K562 (cell line): ENCODE results near the gene GLIPR2. TPM values are rescaled to one million over a fixed set of nuclear protein-coding genes. Genes with fewer than 3 reads are reported as not detected.
A peak's percentile ranks its signal among the peaks of the same experiment; 100 is the strongest.

ENCODE experiments used
- CBFB ChIP-seq: sonication (generic); formaldehyde crosslinking; IDR thresholded peaks from 2 replicates; pipeline ENCODE4 v1.4.0; 2020; ENCODE audit warnings: mild to moderate bottlenecking, missing genetic modification reagents
- CREBBP ChIP-seq: IDR thresholded peaks from one replicate; pipeline ENCODE4 v1.6.1; 2012; ENCODE audit warnings: low read depth, mild to moderate bottlenecking, control low read depth, inconsistent platforms, low read length
- ELF4 ChIP-seq: fragments of 450-650 bp; formaldehyde crosslinking; IDR thresholded peaks from 2 replicates; pipeline ENCODE4 v1.4.0; 2022; ENCODE audit warnings: missing genetic modification characterization
- ESRRA ChIP-seq: fragments of 450-650 bp; IDR thresholded peaks from 2 replicates; pipeline ENCODE4 v1.6.1; 2014; ENCODE audit warnings: low read depth, mild to moderate bottlenecking, moderate library complexity, borderline replicate concordance
- HLTF ChIP-seq: fragments of 450-650 bp; IDR thresholded peaks from 2 replicates; pipeline ENCODE4 v1.6.1; 2016
- L3MBTL2 ChIP-seq: fragments of 450-650 bp; IDR thresholded peaks from 2 replicates; pipeline ENCODE4 v1.6.1; 2016; ENCODE audit warnings: mild to moderate bottlenecking, moderate library complexity
- MAFK ChIP-seq: IDR thresholded peaks from 2 replicates; pipeline ENCODE4 v1.6.1; 2011; ENCODE audit warnings: low read length, improper control_type of control experiment
- MAZ ChIP-seq, 2 experiments: fragments of 450-650 bp in 1 of 2; sonication (generic) in 1 of 2; formaldehyde crosslinking; IDR thresholded peaks in 1 of 2; conservative IDR thresholded peaks in 1 of 2; 2 replicates each; pipeline versions ENCODE4 v1.4.0 to v1.5.0; 2020; ENCODE audit warnings: mild to moderate bottlenecking in 1 of 2, missing genetic modification reagents in 1 of 2
- PRPF4 ChIP-seq: fragments of 200-400 bp; formaldehyde crosslinking; IDR thresholded peaks from one replicate; pipeline ENCODE4 v1.6.1; 2017; ENCODE audit warnings: low read length, low read depth, mild to moderate bottlenecking; ENCODE audit not compliant: insufficient read depth, poor library complexity, severe bottlenecking
- RB1 ChIP-seq: fragments of 450-650 bp; IDR thresholded peaks from 2 replicates; pipeline ENCODE4 v1.6.1; 2017; ENCODE audit warnings: low read depth, mild to moderate bottlenecking
- SMAD4 ChIP-seq: fragments of 250-450 bp; sonication (Bioruptor Pico); conservative IDR thresholded peaks from 2 replicates; pipeline ENCODE4 v1.8.0; 2021; ENCODE audit warnings: inconsistent platforms, mild to moderate bottlenecking, moderate library complexity
- WHSC1 ChIP-seq: IDR thresholded peaks from one replicate; pipeline ENCODE4 v1.6.1; 2012; ENCODE audit warnings: low read length, control low read depth, inconsistent platforms
- ZFP30 ChIP-seq: fragments of 250-450 bp; sonication (Bioruptor Pico); IDR thresholded peaks from 2 replicates; pipeline ENCODE4 v1.8.0; 2022; ENCODE audit warnings: moderate library complexity, mild to moderate bottlenecking, inconsistent platforms, borderline replicate concordance
- ZNF175 ChIP-seq: fragments of 200-800 bp; sonication (Bioruptor generic); IDR thresholded peaks from 2 replicates; pipeline ENCODE4 v1.6.1; 2016; ENCODE audit warnings: low read depth, mild to moderate bottlenecking, missing genetic modification characterization, missing compliant biosample characterization
- ZNF316 ChIP-seq: fragments of 450-650 bp; IDR thresholded peaks from 2 replicates; pipeline ENCODE4 v1.6.1; 2016
- polyA plus RNA-seq, 8 experiments: library from polyadenylated mRNA; depleted of rRNA in 4 of 8; stranded (reverse) in 5 of 8; unstranded in 3 of 8; fragments of >200 nt; fragmentation: Nextera tagmentation in 2 of 8; fragmentation: Illumina TruSeq in 1 of 8; extraction: Ambion mirVana in 2 of 8; extraction: Trizol in 1 of 8; gene quantifications; 2 replicates each; pipeline versions ENCODE4 v1.2.1 to v1.2.3, GENCODE V29; 2011 to 2014; ENCODE audit warnings: inconsistent platforms in 1 of 8, missing spikeins in 1 of 8
- total RNA-seq, 7 experiments: library from RNA; depleted of rRNA in 6 of 7; stranded (reverse); fragments of >200 nt in 6 of 7; fragmentation: Illumina TruSeq in 2 of 7; extraction: Trizol in 2 of 7; gene quantifications; 2 replicates each; pipeline versions ENCODE4 v1.2.1 to v1.2.3, GENCODE V29; 2011 to 2021; ENCODE audit warnings: low replicate concordance in 1 of 7
- TF ChIP-seq, protein P1 (sequence below): IDR thresholded peaks from 3 replicates; pipeline ENCODE4 v1.6.1; 2011; ENCODE audit warnings: borderline replicate concordance, mild to moderate bottlenecking, moderate library complexity; ENCODE audit not compliant: insufficient read length; ENCODE audit errors: extremely low read depth
- TF ChIP-seq, protein P2 (sequence below), 2 experiments: fragments of 450-650 bp; IDR thresholded peaks; 2 replicates each; pipeline ENCODE4 v1.6.1; 2016; ENCODE audit warnings: mild to moderate bottlenecking in 2 of 2, borderline replicate concordance in 1 of 2, low read depth in 1 of 2, moderate library complexity in 1 of 2

Gene GLIPR2
- total and polyA plus RNA-seq, 9 of the 15 experiments (the other 6 are each of a cell fraction or from before 2014, with no cell fraction given), result 1.4 to 8.8 (median 2.9) TPM

GRCh38 chr9:36190388-36191289, 54.1 kb downstream of the GLIPR2 start, which contains the start of gene CLTA (continued):
- TF ChIP-seq, protein P1, sequence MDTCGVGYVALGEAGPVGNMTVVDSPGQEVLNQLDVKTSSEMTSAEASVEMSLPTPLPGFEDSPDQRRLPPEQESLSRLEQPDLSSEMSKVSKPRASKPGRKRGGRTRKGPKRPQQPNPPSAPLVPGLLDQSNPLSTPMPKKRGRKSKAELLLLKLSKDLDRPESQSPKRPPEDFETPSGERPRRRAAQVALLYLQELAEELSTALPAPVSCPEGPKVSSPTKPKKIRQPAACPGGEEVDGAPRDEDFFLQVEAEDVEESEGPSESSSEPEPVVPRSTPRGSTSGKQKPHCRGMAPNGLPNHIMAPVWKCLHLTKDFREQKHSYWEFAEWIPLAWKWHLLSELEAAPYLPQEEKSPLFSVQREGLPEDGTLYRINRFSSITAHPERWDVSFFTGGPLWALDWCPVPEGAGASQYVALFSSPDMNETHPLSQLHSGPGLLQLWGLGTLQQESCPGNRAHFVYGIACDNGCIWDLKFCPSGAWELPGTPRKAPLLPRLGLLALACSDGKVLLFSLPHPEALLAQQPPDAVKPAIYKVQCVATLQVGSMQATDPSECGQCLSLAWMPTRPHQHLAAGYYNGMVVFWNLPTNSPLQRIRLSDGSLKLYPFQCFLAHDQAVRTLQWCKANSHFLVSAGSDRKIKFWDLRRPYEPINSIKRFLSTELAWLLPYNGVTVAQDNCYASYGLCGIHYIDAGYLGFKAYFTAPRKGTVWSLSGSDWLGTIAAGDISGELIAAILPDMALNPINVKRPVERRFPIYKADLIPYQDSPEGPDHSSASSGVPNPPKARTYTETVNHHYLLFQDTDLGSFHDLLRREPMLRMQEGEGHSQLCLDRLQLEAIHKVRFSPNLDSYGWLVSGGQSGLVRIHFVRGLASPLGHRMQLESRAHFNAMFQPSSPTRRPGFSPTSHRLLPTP, result no peak
- TF ChIP-seq PRPF4, result no peak
- TF ChIP-seq ELF4 (CRISPR knock-in tag), result no peak
- TF ChIP-seq MAFK, result no peak
- TF ChIP-seq HLTF, result no peak
- no peak for TF ChIP-seq ZNF175 (CRISPR knock-in tag)
- no peak; the same call in 1 of the 2 replicates for TF ChIP-seq RB1
- no peak for TF ChIP-seq ESRRA
- TF ChIP-seq MAZ (CRISPR knock-in tag; conservative IDR thresholded peaks at IDR 0.05 in 1 of 2, IDR thresholded peaks at IDR 0.05 in 1 of 2), result peak; percentile 72 to 75
- peak; percentile 34; the same call in 1 of the 2 replicates for TF ChIP-seq SMAD4
- no peak for TF ChIP-seq CBFB (CRISPR knock-in tag)
- no peak for TF ChIP-seq WHSC1
- TF ChIP-seq ZNF316, result no peak
- TF ChIP-seq, protein P2, sequence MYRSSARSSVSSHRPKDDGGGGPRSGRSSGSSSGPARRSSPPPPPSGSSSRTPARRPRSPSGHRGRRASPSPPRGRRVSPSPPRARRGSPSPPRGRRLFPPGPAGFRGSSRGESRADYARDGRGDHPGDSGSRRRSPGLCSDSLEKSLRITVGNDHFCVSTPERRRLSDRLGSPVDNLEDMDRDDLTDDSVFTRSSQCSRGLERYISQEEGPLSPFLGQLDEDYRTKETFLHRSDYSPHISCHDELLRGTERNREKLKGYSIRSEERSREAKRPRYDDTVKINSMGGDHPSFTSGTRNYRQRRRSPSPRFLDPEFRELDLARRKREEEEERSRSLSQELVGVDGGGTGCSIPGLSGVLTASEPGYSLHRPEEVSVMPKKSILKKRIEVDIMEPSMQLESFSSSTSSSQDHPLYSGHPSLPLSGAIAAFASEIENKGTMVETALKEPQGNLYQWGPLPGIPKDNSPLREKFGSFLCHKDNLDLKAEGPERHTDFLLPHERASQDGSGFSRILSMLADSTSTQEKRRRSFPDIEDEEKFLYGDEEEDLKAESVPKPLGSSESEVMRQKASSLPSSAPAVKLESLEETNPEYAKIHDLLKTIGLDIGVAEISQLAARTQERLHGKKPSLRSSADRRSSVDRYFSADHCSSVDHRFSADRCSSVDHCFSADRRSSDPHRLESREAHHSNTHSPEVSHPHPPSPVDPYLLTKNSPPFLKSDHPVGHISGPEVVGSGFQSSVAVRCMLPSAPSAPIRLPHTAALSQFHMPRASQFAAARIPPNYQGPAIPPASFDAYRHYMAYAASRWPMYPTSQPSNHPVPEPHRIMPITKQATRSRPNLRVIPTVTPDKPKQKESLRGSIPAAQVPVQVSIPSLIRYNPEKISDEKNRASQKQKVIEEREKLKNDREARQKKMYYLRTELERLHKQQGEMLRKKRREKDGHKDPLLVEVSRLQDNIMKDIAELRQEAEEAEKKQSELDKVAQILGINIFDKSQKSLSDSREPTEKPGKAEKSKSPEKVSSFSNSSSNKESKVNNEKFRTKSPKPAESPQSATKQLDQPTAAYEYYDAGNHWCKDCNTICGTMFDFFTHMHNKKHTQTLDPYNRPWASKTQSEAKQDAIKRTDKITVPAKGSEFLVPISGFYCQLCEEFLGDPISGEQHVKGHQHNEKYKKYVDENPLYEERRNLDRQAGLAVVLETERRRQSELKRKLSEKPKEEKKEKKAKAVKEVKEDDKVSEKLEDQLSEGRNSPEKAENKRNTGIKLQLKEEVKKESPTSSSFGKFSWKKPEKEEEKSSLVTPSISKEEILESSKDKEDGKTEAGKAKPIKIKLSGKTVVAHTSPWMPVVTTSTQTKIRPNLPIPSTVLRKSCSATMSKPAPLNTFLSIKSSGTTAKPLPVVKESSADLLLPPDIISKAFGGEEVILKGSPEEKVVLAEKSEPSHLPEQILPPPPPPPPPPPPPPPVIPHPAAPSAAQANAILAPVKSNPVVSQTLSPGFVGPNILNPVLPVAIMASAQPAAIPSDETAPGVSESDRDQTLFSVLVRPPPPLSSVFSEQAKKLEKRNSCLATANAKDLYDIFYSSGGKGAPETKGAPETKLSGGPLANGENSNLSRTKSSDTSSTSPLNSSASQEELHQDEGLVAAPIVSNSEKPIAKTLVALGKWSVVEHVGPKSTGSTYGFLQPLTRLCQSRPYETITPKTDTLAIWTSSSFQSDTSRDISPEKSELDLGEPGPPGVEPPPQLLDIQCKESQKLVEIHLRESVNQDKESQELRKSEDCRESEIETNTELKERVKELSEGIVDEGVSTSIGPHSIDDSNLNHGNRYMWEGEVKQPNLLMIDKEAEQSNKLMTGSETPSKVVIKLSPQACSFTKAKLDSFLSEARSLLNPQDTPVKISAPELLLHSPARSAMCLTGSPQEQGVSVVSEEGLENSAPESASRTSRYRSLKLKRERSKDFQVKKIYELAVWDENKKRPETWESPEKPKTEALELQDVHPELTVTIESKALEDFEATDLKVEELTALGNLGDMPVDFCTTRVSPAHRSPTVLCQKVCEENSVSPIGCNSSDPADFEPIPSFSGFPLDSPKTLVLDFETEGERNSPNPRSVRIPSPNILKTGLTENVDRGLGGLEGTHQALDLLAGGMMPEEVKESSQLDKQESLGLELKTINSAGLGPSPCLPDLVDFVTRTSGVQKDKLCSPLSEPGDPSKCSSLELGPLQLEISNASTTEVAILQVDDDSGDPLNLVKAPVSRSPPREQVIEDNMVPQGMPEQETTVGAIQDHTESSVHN (IDR thresholded peaks at IDR 0.05; ENCODE audit: borderline replicate concordance in 1 of 2, low read depth in 1 of 2), result no peak
- TF ChIP-seq L3MBTL2, result peak; percentile 40
- no peak for TF ChIP-seq CREBBP
- TF ChIP-seq ZFP30 (CRISPR knock-in tag), result no peak
